RWPE1 (cell line): ENCODE measurements around the gene ADGRV1.
A peak's percentile ranks its signal among the peaks of the same experiment; 100 is the strongest.

ENCODE experiments used
- CTCF ChIA-PET: fragments of 350-600 bp; sonication (Branson Sonifier 250); formaldehyde crosslinking; extraction: SDS; loops from one replicate; lab custom pipeline; 2021; lab: Yijun Ruan, JAX
- POLR2A ChIA-PET: fragments of 400-600 bp; formaldehyde crosslinking; extraction: SDS; loops from one replicate; lab custom pipeline; 2020; ENCODE audit warnings: antibody characterized with exemption; ENCODE audit not compliant: low non-redundant PET; lab: Yijun Ruan, JAX
- DNase-seq: peaks from one replicate; pipeline ENCODE4 v3.0.0; 2012; ENCODE audit warnings: low spot score
- H3K27ac ChIP-seq: fragments of 450-650 bp; 2 replicates; pipeline ENCODE4 v1.5.1; 2017
- TF ChIP-seq, protein P1 (sequence below): fragments of 450-650 bp; conservative IDR thresholded peaks from 2 replicates; pipeline ENCODE4 v1.5.1; 2017; ENCODE audit warnings: low read depth, mild to moderate bottlenecking

Gene ADGRV1

DNA sequence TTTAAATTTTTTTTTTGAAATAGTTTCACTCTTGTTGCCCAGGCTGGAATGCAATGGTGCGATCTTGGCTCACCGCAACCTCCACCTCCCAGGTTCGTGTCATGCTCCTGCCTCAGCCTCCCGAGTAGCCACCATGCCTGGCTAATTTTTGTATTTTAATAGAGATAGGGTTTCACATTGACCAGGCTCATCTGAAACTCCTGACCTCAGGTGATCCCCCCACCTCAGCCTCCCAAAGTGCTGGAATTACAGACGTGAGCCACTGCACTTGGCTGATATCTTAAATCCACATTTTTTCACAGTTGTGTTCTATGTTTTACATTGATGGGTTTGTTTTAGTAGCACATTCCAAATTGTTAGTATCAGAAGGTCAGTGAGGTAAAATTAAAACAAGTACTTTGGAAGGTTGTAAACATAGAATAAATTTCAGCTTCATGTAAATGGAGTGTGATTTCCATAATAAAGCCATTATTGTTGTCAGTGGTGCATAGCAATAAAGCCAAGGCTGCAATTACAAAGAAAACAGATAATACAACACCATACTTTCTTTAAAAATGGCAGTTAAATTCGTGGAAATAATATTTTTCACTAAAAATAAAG, 537.3 kb downstream of the ADGRV1 start:
- POLR2A ChIA-PET: no interaction called here
- no peak overlapping the region for H3K27ac ChIP-seq
- CTCF ChIA-PET: no interaction called here
- TF ChIP-seq, protein P1, sequence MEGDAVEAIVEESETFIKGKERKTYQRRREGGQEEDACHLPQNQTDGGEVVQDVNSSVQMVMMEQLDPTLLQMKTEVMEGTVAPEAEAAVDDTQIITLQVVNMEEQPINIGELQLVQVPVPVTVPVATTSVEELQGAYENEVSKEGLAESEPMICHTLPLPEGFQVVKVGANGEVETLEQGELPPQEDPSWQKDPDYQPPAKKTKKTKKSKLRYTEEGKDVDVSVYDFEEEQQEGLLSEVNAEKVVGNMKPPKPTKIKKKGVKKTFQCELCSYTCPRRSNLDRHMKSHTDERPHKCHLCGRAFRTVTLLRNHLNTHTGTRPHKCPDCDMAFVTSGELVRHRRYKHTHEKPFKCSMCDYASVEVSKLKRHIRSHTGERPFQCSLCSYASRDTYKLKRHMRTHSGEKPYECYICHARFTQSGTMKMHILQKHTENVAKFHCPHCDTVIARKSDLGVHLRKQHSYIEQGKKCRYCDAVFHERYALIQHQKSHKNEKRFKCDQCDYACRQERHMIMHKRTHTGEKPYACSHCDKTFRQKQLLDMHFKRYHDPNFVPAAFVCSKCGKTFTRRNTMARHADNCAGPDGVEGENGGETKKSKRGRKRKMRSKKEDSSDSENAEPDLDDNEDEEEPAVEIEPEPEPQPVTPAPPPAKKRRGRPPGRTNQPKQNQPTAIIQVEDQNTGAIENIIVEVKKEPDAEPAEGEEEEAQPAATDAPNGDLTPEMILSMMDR: no peak
- DNase-seq: no peak

DNA sequence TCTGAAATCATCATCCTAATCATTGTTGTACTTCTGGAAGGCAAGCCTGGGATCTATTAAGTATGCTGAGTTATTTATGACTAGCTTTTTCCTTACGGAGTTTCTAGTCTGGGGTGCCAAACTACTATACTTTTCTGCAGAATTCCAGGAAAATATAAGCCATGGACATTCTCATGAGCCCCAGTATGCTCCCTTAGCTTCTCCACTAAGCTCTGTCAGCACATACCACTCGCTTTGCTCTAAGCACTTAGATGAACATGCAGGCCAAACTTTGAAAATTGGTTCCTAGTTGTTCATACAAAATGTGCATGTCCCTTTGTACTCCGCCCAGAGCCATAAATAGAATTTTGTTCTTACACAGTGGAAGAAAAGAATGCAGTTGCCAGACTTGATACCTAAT, 539.9 kb downstream of the ADGRV1 start:
- CTCF ChIA-PET: interaction anchor here (0.5 kb wide), 1 partner anchor 202 kb away, joined by 3 read pairs; no protein-coding TSS in a partner anchor
- POLR2A ChIA-PET: no interaction called here
- DNase-seq: no peak
- TF ChIP-seq, protein P1: no peak
- no peak overlapping the region for H3K27ac ChIP-seq

DNA sequence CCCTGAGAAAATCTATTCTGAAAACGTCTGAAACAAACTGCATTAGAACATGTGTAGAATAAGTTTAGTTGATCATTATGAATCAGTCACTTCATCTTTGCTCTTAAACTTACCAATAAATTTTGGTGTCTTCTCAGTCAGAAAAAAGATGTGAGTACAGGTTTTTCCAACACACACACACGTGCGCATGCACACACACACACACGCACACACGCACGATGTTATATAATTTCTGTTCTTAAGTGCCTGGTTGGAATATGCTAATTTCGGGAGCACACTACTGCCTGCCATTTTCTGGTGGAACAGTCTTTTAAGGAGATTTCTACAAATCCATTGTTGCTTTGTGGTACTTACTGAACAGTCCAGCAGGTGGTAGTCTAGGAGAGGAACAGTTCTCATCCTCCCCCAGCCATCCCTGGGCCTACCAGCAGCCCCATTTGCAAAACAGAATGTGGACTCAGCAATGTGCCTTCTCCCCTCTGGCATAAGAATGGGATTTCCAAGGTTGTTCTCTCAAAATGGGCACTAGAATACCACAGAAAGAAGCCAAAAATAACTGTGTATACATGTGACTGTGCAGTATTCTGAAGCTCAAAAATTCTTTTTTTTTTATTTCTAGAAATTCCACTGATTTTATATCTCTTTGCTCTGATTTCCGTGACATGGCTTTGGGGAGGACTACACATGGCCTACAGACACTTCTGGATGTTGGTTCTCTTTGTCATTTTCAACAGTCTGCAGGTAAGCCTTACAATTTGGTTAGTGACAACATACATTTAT, 543.2 kb downstream of the ADGRV1 start:
- no peak overlapping the region for H3K27ac ChIP-seq
- ChIA-PET POLR2A (no interaction called here), CTCF (interaction anchor here (0.5 to 3.4 kb wide), 5 partner anchors 15 to 283 kb away, joined by 3 to 22 read pairs (median 3); no protein-coding TSS in a partner anchor)
- DNase-seq: peak; percentile 88
- TF ChIP-seq, protein P1: peak; percentile 84

DNA sequence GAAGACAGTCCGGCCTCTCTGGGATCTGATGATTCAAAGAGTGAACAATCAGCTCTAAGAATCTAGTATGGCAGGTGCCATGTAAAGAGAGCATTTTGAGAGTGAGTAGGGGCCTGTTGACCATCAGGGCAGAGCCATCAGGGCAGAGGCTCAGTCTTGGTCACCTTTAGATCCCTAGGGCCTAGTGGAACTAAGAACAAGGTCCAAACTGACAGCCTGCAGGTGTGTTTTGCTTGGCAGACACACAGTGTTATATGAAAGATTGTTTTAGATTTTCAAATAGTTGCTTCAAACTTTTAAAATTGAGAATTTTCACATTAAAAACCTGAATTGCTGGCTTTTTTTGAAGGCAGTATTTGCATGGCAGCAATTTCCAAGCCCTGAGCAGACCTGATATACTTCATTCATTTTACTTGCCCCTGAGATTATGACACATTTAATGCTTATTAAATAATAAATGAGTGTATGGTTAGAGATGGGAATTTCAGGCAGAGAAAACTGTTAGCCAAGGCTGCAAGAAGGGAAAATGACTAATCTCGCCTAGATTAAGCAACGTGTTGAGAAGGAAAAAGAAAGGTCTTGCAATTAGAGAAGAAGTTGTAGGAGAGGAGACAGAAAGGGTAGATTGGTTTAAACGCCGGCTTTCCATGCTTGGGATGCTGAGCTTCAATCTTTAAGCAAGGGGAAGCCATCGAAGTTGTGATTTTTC, 544.9 kb downstream of the ADGRV1 start:
- no peak for DNase-seq

DNA sequence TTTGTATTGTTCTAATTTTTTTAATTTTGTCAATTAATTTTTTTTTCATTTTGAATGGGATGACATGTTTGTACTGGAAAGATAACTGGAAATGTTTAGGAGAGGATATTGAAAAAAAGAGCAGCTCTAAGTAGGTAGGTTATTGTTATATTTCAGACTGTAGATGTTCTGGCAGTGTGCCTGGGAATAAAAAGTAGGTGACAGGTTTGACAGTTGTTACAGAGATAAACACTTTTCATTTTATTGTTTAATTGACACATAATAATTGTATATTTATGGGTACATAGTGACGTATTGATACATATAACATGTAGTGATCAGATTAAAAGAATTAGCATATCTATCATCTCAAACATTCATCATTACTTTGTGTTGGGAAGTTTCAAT, 545.5 kb downstream of the ADGRV1 start:
- CTCF ChIA-PET: interaction anchor here (0.7 to 3.4 kb wide), 2 partner anchors 244 to 281 kb away, joined by 5 to 22 read pairs; no protein-coding TSS in a partner anchor
- no peak overlapping the region for H3K27ac ChIP-seq
- DNase-seq: no peak
- POLR2A ChIA-PET: no interaction called here
- TF ChIP-seq, protein P1: no peak

More for the DNA sequence above, 544.9 kb downstream of the ADGRV1 start:
- H3K27ac ChIP-seq: no peak overlapping the region
- ChIA-PET CTCF (interaction anchor here (0.7 to 3.4 kb wide), 3 partner anchors 16 to 281 kb away, joined by 3 to 22 read pairs (median 5); no protein-coding TSS in a partner anchor), POLR2A (no interaction called here)
- TF ChIP-seq, protein P1: no peak

DNA sequence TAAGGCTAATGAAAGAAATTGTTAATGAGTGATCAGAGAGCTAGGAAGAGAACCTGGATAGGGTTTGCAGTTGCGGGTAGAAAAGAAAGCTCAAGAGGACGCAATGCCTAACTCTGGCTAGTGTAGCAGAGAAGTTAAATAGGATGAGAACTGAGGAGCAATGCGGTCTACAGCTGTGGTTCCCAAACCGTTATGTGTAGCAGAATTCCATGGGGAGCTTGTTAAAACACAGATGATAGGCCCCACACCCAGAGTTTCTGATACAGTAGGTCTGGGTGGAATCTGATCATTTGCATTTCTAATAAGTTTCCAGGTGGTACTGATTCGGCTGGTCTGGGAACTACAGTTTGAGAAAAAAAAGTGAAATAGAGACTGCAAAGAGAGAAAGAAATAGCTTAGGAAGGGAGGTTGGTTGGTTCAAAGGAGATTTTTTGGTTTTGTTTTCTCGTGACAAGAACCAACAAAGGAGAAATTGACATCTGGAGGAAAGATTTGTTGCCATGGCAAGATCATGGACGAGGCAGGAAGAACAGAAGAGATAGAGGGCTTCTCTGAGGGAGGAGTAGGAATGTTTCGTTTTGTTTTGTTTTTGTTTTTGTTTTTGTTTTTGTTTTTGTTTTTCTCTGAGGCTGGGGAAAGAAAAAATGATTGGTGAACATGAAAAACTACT, 548.4 kb downstream of the ADGRV1 start:
- CTCF ChIA-PET: interaction anchor here (0.6 to 1.7 kb wide), 3 partner anchors 31 to 279 kb away, joined by 3 to 7 read pairs (median 4); no protein-coding TSS in a partner anchor
- no peak overlapping the region for H3K27ac ChIP-seq
- no peak for DNase-seq
- POLR2A ChIA-PET: no interaction called here
- TF ChIP-seq, protein P1: no peak
